GM19438 (cell line): ENCODE measurements around the gene AMOT.
A peak's percentile ranks its signal among the peaks of the same experiment; 100 is the strongest.

Experiments
- ATAC-seq: cut with Tn5 transposase; IDR thresholded peaks from one replicate; pipeline ENCODE4 v1.9.1; 2021; ENCODE audit warnings: low read depth; ENCODE audit not compliant: unreplicated experiment

The AMOT gene

GRCh38 chrX:112841114-112841819 lies 636 bp upstream of the AMOT start:
- ATAC-seq, result peak; percentile 82

DNA sequence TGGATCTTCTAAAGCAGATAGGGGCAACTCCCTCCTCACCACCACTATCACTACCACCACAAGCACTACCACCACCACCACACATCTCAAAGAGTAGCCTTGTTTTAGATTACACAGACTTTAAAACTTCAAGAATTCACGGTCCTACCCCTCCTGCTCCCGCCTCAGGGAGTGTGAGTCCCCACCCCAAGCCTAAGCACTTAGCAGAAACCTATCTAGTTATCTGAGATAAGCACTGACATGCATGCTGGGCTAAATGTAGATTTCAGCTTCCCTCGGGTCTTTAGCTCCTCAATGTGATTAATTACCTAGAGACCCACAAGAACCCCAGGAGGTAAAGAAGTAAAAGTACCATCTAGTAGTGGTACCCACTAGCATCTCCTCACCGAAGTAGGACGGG lies 775 bp downstream of the AMOT start:
- ATAC-seq, result no peak

DNA sequence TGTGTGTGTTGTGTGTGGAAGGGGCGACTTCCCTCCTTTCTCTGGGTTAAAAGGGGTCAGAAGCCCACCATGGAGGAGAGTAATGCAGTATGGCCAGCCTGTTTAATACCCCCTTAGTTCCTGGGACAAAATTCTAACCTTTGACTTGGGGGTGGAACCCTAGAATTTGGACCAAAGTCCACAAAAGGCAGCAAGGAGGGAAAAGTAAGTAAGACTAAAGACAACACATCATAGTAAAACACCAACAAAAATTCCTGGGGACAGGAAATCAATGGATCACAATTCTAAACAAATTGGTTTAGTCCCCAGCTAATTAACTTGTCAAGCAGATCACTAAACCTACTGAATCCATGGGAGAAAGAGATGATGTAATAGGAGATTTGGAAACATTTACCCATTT lies 3.1 kb downstream of the AMOT start:
- no peak for ATAC-seq

- no peak for ATAC-seq
Observed at GRCh38 chrX:112835019-112835418, 5.6 kb downstream of the AMOT start.

DNA sequence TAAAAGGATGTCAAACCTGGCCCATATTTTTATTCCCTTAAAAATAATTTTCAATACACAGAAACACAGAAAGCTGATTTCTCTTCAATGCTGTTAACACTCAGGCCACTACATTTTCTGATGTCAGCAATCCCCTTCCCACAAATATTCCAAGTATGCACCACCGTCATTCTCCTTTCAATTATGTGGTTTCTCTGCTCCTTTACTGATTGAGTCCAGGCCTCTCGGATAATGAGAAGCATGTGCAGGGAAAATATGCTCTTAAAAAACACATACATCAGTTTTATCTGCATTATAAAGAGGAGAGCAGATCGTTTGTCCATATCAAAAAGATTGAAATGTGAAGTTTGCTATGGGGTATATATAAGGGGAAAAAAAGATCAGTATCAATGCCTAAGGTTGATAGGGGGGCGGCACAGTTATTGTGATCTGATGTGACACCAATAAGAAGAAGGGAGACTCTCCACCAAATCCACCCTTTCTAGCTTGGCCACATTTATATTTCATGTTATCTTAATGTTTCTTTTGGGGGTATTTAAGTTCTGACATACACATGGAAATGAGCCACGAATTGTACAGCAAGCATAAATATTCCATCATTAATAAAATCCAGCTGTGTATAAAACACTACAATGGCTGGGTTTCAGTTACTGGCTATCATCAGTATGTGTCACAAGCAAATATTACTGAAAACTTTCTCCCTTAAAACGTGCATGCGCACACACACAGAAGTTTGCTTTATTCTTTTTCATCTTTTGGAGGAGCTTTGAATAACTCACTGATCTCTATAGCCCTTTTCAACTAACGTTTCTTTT lies 6.4 kb downstream of the AMOT start:
- ATAC-seq, result no peak

- ATAC-seq, result no peak
Observed at GRCh38 chrX:112832481-112833095, 8.0 kb downstream of the AMOT start.

DNA sequence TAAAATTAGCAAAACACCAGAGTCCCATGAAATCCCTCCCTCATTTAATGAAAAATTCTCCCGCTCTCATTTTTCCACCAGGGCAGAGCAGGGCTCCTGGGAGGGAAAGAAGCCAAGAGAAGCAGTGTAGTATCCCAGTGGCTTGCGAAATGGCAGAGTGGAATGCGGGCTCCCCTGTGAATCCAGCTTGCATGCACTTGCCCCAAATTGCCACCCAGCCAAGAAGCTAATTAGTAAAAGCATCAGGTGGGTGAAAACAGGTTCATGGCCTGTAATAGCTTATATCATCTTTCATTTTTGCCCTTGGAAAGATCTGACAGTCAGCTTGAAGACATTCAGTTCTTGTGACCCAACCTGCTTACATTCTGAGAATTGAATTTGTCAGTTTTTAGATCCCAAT lies 10.1 kb downstream of the AMOT start:
- no peak for ATAC-seq

DNA sequence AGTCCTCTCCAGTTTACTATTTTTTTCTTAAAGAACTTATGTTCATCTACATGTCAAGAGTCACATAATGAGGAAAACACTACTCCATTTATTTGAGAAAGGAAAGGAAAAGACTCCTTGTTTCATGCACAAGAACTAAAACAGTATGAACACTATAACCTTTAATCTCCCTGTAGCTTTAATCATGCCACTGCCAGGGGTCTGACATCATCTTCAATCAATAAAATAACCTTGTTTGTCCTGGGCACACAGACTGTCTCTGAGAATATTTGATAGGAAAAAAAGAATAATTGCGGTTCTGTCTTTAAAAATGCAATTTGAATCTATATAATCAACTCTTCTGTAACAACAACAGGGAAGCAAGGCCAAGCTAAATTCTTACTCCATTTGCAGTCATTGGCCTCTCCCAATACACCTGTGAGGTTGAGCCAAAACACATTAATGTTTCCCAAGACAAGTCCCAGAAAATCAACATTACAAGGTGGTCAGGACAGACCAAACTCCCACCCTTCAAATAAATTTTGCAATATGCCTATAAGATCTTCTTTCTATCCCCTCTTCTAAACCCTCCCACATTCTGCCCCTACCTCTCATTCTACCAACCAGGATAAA lies 13.2 kb downstream of the AMOT start:
- ATAC-seq, result no peak

- no peak for ATAC-seq
Observed at GRCh38 chrX:112826023-112826422, 14.6 kb downstream of the AMOT start.

DNA sequence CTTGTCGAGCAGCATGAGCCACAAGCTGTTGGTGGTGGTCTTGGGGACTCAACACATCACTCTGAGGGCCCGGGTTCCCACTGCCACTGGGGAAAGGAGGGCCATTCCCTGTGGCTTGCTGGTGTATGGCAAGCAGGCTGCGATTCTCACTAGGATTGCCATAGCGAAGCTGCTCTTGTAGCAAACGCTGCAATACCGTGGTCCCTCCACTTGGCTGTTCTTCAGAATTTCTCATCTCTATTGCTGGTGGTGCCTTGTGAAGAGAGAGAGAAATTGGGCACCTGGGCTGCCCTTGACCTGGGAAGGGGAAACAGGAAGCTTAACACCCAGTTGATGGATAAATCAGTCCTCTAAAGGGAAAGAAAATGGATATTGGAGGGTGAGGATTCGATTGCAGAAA lies 17.7 kb downstream of the AMOT start:
- ATAC-seq, result no peak

DNA sequence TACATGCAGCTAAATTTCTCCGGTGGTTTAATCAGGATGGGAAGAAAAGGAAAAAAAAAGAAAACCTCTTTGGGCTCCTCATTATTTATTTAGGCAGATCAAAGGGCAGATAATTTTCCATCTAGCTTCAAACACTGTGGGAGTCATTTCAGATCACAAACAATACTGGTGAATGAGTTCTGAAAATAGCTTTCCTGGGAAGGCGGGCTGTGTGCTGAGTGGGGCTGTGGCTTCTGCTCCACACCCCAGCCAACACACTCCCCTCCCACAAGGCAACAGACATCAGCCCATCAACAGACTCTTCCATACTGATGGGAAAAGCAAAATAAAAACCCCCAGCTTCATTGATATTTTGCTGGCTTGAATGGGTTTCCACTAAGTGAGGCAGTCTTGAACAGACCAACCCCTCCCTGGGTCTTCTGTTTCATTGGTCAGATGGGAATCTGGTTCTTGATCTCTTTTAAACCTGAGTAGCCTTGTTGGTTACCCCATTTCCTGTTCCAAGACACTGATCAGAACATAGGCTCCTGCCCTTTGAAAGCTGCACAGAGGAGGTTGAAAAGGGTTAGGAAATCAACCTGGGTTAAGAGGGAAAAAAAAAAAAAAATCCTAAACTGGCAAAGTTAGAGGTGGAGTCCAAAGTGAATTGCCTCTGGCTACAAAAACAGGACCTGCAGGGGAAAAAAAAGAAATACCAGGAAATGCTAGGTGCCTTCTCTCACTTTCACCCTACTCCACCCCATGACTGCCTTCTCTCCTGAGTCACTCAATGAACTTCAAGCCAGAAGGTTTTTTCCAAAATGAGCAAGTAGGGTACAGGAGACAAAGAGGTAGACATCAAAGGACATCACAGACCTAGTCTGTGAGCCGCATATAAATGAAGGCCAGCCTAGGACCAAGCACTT lies 20.0 kb downstream of the AMOT start:
- no peak for ATAC-seq

- ATAC-seq, result no peak
Observed at GRCh38 chrX:112819813-112820212, 20.8 kb downstream of the AMOT start.

GRCh38 chrX:112819008-112819640 lies 21.5 kb downstream of the AMOT start:
- no peak for ATAC-seq

DNA sequence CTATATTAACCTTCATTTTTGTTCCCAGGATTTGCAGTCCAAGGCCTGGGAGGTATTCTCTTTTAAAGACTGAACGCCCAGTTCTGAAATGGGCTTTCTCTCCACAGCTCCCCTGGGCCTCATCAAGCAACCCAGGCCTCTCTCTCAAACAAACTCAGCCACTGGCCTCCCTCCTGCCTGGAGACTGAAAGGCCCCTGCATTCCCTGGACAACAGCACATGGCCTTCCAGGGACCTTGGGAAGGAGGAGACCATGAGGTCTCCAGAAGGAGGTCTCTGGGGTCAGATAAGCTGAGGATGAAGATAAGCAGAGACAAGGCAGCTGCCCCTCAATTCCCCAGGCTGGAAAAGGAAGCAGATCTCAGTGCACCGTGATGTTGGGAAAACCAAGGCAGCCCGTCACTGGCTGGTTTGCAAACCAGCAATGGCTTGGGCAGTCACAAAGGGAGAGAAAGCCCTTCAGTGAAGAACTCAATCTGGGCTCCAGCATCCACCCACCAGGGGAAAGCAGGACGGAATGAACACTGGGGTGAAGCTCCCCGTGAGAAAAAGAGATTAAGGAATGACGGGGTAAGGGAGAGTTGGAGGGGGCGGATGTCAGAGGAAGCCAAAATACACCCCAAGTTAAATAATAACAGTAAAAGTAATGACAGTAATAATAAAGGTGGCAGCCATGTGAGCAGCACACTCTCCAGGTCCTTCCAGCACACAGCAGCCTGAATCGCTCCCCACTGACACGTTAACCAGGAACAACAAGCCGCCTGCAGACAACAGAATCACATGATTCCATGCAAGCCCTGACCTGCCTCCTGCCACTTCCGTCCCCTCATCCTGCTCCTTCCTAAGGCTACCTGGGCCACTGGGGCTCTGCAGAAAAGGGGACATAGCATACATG lies 22.3 kb downstream of the AMOT start:
- no peak for ATAC-seq

DNA sequence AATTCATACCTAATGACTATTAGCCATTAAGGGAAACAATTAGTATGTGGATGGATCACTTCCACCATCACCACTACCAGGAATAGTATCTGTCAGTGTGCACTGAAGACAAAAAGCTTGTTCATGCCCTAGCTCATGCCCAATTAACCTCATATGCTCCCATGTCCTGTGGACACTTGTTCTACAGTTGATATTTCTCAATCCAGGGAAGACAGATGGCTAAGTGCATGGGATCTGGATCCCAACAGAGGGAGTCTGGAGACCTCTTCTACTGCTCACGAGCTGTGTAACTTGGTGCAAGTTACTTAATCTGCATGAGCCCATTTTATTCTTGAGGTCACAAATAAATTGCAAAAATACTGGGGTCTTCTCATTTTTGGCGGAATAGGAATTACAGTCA lies 23.7 kb downstream of the AMOT start:
- ATAC-seq, result no peak

- ATAC-seq, result no peak
Observed at GRCh38 chrX:112814496-112814895, 26.1 kb downstream of the AMOT start.

- no peak for ATAC-seq
Observed at GRCh38 chrX:112812741-112813140, 27.9 kb downstream of the AMOT start.

GRCh38 chrX:112808651-112809195 lies 31.9 kb downstream of the AMOT start:
- no peak for ATAC-seq

GRCh38 chrX:112808007-112808406 lies 32.6 kb downstream of the AMOT start:
- no peak for ATAC-seq
